ENCODE data around the gene FBRS.
"Not testable (repeated sequence)": the region's sequence is repeated elsewhere in the genome, so short reads cannot be mapped to it uniquely, and the experiment has no call there.

Gene FBRS

DNA sequence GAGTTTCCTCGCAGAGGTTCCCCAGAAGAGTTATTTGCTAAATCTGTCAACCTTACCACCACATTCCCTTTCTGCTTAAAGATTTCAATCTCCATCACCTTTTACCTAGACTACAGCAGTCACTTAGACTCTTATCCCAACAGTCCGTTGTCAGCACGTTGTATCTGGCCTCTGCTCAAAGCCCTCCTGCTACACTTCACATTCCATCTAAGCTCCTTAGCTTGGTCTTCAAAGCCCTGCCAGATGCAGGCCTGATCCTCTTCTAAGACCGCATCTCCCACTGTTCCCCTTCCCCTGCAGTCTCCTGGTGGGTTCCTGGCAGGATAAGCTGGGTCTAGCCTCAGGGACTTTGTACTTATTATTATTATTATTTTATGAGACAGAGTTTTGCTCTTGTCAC lies 30.5 kb downstream of the FBRS start:
- TF ChIP-seq, protein P1, sequence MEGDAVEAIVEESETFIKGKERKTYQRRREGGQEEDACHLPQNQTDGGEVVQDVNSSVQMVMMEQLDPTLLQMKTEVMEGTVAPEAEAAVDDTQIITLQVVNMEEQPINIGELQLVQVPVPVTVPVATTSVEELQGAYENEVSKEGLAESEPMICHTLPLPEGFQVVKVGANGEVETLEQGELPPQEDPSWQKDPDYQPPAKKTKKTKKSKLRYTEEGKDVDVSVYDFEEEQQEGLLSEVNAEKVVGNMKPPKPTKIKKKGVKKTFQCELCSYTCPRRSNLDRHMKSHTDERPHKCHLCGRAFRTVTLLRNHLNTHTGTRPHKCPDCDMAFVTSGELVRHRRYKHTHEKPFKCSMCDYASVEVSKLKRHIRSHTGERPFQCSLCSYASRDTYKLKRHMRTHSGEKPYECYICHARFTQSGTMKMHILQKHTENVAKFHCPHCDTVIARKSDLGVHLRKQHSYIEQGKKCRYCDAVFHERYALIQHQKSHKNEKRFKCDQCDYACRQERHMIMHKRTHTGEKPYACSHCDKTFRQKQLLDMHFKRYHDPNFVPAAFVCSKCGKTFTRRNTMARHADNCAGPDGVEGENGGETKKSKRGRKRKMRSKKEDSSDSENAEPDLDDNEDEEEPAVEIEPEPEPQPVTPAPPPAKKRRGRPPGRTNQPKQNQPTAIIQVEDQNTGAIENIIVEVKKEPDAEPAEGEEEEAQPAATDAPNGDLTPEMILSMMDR (conservative IDR thresholded peaks at IDR 0.05): no peak
- no peak overlapping the region for H3K27ac ChIP-seq

DNA sequence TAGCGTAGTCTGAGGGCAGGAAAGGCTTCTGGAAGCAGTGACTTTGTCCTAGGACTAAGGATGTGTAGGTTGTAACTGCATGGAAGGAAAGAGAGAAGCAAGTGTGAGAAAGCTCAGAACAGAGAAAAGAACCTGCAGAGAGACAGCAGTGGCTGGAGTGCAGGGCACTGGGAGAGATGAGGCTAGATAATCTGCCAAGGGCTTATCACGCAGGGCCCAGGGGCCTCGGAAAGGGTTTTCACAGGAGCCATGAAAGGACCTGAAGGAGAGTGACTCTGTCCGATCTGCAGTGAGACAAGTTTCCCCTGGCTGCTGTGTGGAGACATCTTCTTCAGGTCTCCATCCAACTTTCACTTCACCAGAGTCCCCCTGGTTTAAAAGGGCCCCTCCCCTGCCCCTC lies 33.7 kb downstream of the FBRS start:
- TF ChIP-seq, protein P1 (conservative IDR thresholded peaks at IDR 0.05): no peak
- no peak overlapping the region for H3K27ac ChIP-seq

DNA sequence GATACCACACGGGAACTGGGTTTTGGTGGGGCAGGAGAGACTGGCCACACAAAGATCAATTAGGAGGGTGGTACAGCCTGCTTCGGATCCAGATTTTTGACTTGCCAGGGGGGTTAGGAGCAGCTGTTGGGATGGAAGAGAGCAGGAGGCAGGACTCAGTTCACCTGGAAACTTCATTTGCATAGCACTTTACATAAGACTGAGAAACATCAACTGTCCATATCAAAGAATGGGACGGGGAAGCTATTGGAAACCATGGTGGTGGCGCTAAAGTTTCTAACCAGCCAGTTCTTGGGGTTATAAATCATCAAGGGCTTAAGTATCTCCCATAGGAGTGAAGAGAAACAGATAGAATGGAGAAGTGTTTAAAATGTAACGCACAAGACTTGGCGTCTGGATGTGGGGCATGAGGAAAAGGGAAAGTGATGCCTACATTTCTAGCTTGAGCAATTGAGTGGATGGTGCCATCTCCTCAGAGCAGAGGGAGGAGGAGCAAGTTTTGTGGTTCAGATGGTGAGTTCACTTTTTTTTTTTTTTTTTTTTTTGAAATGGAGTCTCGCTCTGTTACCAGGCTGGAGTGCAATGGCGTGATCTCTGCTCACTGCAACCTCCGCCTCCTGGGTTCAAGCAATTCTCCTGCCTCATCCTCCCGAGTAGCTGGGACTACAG lies 34.3 kb downstream of the FBRS start:
- TF ChIP-seq, protein P1 (conservative IDR thresholded peaks at IDR 0.05): no peak

DNA sequence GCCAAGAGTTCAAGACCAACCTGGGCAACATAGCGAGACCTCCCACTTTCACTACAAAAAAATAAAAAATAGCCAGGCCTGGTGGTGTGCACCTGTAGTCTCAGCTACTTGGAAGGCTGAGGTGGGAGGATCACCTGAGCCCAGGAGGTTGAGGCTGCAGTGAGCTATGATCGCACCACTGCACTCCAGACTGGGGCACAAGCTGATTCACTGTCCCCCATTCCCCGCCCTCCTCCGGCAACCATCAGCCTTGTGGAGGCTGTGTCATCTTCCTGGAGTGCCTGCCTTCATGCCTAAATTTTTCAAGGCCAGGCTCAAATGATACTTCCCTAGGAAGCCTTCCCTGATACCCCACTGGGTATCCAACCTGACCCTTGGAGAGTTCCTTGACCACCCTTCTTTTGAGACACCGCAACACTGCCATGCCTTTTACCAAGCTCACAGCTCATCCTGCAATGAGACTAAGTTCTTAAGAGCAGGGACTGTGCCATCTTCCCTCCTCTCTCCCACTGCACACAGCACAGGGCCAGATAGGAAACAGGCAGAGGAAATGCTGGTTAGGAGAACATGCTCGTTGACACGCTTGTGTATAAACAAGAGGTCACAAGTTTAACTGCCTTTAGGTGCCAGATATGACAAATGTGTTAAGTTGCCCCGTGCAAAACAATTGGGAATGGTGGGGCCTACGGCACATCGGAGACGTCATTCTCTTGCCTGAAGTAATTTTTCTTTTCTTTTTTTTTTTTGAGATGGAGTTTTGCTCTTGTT lies 36.9 kb downstream of the FBRS start:
- no peak overlapping the region for H3K27ac ChIP-seq

More for the DNA sequence above, 34.3 kb downstream of the FBRS start:
- no peak overlapping the region for H3K27ac ChIP-seq

DNA sequence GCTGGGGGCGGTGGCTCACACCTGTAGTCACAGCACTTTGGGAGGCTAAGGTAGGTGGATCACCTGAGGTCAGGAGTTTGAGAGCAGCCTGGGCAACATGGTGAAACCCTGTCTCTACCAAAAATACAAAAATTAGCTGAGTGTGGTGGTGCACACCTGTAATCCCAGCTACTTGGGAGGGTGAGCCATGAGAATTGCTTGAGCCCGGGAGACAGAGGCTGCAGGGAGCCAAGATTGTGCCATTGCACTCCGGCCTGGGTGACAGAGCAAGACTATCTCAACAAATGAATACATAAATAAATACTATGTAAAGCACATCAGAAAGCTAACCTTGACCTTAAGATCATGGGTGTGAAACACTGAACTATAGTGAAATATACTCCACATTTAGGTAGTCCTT lies 38.4 kb downstream of the FBRS start:
- not testable (repeated sequence) for H3K27ac ChIP-seq

More for the DNA sequence above, 36.9 kb downstream of the FBRS start:
- TF ChIP-seq, protein P1 (conservative IDR thresholded peaks at IDR 0.05): no peak

DNA sequence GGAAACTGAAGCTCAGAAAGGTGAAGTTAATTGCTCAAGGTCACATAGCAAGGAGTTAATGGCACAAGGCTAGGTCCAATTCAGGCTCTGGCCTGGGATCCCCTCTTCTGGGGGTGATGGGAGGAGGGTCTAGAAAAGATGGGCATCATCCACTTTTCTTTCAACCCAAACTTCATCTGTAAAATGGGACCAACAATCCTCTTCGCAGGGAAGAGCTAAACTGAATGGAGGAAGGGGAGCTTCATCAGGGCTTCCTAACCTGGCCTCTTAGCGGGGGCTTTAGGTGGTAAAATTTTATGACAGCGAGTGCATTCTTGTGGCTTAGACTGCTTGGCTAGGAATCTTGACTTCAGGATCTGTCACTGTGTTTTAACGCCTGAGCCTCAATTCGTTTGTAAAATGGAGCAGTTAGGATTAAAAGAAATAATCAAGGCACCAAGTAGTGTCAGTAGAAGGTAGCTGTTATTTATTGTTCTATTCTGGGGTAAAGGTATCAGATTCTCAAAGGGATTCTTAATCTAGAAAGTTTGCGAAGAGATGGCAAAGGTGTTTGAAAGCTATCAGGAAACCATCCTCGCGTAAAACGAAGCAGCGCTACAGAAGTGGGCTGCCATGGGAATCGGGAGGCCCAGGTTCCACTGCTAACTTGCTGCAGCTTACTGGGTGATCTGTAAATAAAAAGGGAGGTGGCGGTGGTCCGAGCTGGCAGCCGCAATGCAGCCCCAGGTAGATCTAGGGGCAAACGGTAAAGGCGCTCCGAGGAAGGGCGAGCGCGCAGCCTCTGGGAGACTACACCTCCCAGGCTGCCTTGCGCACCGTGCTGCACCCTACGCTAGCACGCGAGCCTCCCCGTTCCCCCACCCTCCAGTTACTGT lies 39.3 kb downstream of the FBRS start:
- TF ChIP-seq, protein P1 (conservative IDR thresholded peaks at IDR 0.05): no peak
- H3K27ac ChIP-seq: peak overlapping the region; percentile 97

DNA sequence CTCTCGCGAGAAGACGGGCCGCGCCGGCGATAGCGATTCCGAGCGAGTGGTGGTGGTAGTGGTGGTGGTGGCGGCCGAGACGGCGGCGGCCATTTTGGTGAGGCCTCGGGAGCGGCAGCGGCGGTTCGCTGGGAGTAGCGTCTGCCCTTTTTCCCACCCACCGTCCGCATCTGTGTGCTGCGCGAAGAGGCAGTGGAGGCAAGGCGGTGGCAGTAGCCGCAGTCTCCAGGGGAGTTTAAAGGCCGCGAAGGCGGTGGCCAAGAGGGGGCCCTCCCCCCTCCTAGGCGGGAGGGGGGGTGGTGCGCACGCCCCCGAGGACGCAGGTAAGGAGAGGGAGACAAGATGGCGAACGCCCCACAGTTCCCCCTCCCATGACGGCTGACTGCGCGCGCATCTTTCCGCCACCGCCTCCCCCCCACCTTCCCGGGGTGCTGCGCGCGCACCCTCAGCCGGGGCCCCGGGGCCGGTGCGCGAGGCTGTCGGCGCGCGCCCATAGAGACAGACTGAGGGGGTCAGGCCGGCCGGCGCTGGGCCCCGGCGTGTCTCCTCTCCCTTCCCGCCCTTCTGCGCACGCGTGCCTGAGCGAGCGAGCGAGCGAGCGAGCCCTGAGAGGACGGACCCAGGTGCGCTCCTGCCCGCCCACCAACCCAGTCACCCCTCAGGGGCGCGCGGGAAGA lies 40.0 kb downstream of the FBRS start:
- H3K27ac ChIP-seq: peak overlapping the region; percentile 97
- TF ChIP-seq, protein P1 (conservative IDR thresholded peaks at IDR 0.05): no peak
